Stimulated activated memory B cell treated with anti-CD40 and anti-IgM and Interleukin-4, amounts not matched to agents 10 μg/mL and 1 μg/mL and 100 μg/mL, for 72 hours (primary cell): Measurements from ENCODE around the gene SSH2.
"Not testable (repeated sequence)": the region's sequence is repeated elsewhere in the genome, so short reads cannot be mapped to it uniquely, and the experiment has no call there.

Experiments used
- ATAC-seq: fragments of 150-1000 bp; cut with Tn5 transposase; 2 replicates; pipeline ENCODE4 v1.10.0; 2021
- H3K27ac Mint-ChIP-seq: one replicate; pipeline ENCODE4 v1.8.0; 2022; ENCODE audit warnings: mild to moderate bottlenecking, mixed read lengths
- H3K27me3 Mint-ChIP-seq: one replicate; pipeline ENCODE4 v1.8.0; 2022; ENCODE audit warnings: mixed read lengths
- H3K36me3 Mint-ChIP-seq: one replicate; pipeline ENCODE4 v1.8.0; 2022; ENCODE audit warnings: mixed read lengths
- H3K4me1 Mint-ChIP-seq: one replicate; pipeline ENCODE4 v1.8.0; 2022; ENCODE audit warnings: mixed read lengths
- H3K4me3 Mint-ChIP-seq: one replicate; pipeline ENCODE4 v1.8.0; 2022; ENCODE audit warnings: mild to moderate bottlenecking, moderate library complexity, mixed read lengths
- H3K9me3 Mint-ChIP-seq: one replicate; pipeline ENCODE4 v1.8.0; 2022; ENCODE audit warnings: mixed read lengths

Gene SSH2

GRCh38 chr17:29929533-29930408, at the start of gene SSH2:
TSS of gene SSH2 (minus strand) at chr17:29930228. CDS start at chr17:29930000, 228 bp downstream.
- no peaks in the 10 kb centered on the region for H3K9me3 Mint-ChIP-seq
- ATAC-seq = peak; percentile 87
- peaks cover 7% of the 10 kb centered on the region for H3K36me3 Mint-ChIP-seq
- H3K27me3 Mint-ChIP-seq = no peaks in the 10 kb centered on the region
- no peak within 1 kb of the TSS for H3K4me3 Mint-ChIP-seq
- peaks cover 37% of the 10 kb centered on the region for H3K4me1 Mint-ChIP-seq
- no peak within 1 kb of the TSS for H3K27ac Mint-ChIP-seq

DNA sequence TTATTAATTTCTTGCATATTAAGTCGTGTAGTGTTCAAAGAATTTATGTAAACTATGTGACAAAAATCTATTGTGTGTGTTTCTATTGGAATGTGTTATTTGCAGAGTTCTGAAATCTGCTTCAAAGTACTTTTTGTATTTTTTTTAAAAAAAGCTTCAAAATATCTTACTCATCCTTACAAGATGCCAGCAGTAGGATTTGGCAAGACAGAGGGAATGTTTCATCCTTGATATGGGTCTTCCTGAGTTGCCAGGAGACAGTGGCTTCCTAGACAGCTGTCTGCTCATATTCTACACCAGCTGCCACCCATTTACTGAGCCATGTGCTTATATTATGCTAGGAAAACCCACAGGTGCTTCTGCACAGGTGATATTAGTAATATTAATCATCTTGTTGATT, 47.8 kb upstream of the SSH2 start:
- H3K27ac Mint-ChIP-seq = no peak overlapping the region
- no peaks in the 10 kb centered on the region for H3K27me3 Mint-ChIP-seq
- no peaks in the 10 kb centered on the region for H3K36me3 Mint-ChIP-seq
- ATAC-seq = no peak
- no peaks in the 10 kb centered on the region for H3K4me1 Mint-ChIP-seq
- H3K9me3 Mint-ChIP-seq = no peaks in the 10 kb centered on the region
- no peak overlapping the region for H3K4me3 Mint-ChIP-seq

GRCh38 chr17:29973005-29973404, 43.0 kb upstream of the SSH2 start:
- Mint-ChIP-seq H3K36me3 (no peaks in the 10 kb centered on the region), H3K9me3 (no peaks in the 10 kb centered on the region), H3K27ac (no peak overlapping the region), H3K4me1 (no peaks in the 10 kb centered on the region), H3K27me3 (no peaks in the 10 kb centered on the region), H3K4me3 (no peak overlapping the region)
- ATAC-seq = no peak

- no peaks in the 10 kb centered on the region for H3K9me3 Mint-ChIP-seq
- no peaks in the 10 kb centered on the region for H3K4me1 Mint-ChIP-seq
- no peak overlapping the region for H3K27ac Mint-ChIP-seq
- H3K36me3 Mint-ChIP-seq = no peaks in the 10 kb centered on the region
- H3K27me3 Mint-ChIP-seq = no peaks in the 10 kb centered on the region
- no peak for ATAC-seq
- no peak overlapping the region for H3K4me3 Mint-ChIP-seq
Observed at GRCh38 chr17:29972277-29972676, 42.2 kb upstream of the SSH2 start.

GRCh38 chr17:29968271-29968670, 38.2 kb upstream of the SSH2 start:
- Mint-ChIP-seq H3K4me3 (no peak overlapping the region), H3K27me3 (no peaks in the 10 kb centered on the region), H3K27ac (no peak overlapping the region), H3K36me3 (no peaks in the 10 kb centered on the region), H3K4me1 (no peaks in the 10 kb centered on the region), H3K9me3 (peaks cover 3% of the 10 kb centered on the region)
- no peak for ATAC-seq

DNA sequence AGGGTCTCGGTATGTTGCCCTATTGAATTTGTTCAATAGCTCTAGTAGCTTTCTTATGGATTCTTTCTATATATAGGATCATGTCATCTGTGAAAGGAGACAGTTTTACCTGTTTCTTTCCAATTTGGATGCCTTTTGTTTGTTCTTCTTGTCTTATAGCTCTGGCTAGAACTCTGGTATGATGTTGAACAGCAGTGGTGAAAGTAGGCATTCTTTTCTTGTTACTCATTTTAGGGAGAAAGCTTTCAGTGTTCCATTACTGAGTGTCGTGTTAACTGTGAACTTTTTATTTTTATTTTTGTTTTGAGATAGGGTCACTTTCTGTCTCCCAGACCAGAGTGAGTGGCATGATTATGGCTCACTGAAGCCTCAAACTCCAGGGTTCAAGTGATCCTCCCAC, 32.6 kb upstream of the SSH2 start:
- no peak overlapping the region for H3K27ac Mint-ChIP-seq
- H3K9me3 Mint-ChIP-seq = peaks cover 5% of the 10 kb centered on the region
- no peaks in the 10 kb centered on the region for H3K36me3 Mint-ChIP-seq
- H3K4me1 Mint-ChIP-seq = no peaks in the 10 kb centered on the region
- H3K27me3 Mint-ChIP-seq = no peaks in the 10 kb centered on the region
- no peak for ATAC-seq
- H3K4me3 Mint-ChIP-seq = no peak overlapping the region

GRCh38 chr17:29959658-29960337, 29.8 kb upstream of the SSH2 start:
- Mint-ChIP-seq H3K27me3 (no peaks in the 10 kb centered on the region), H3K4me1 (no peaks in the 10 kb centered on the region), H3K27ac (no peak overlapping the region), H3K9me3 (peaks cover 11% of the 10 kb centered on the region), H3K36me3 (no peaks in the 10 kb centered on the region), H3K4me3 (no peak overlapping the region)
- no peak for ATAC-seq

GRCh38 chr17:29958947-29959657, 29.1 kb upstream of the SSH2 start:
- no peak overlapping the region for H3K4me3 Mint-ChIP-seq
- H3K4me1 Mint-ChIP-seq = no peaks in the 10 kb centered on the region
- H3K27me3 Mint-ChIP-seq = no peaks in the 10 kb centered on the region
- ATAC-seq = no peak
- H3K27ac Mint-ChIP-seq = no peak overlapping the region
- no peaks in the 10 kb centered on the region for H3K36me3 Mint-ChIP-seq
- peaks cover 8% of the 10 kb centered on the region for H3K9me3 Mint-ChIP-seq

- not testable (repeated sequence) for H3K27ac Mint-ChIP-seq, H3K4me3 Mint-ChIP-seq, H3K36me3 Mint-ChIP-seq, ATAC-seq, H3K4me1 Mint-ChIP-seq, H3K27me3 Mint-ChIP-seq
- H3K9me3 Mint-ChIP-seq = peaks cover 12% of the 10 kb centered on the region
Observed at GRCh38 chr17:29957488-29957887, 27.5 kb upstream of the SSH2 start.

GRCh38 chr17:29956225-29956624, 26.2 kb upstream of the SSH2 start:
- no peak overlapping the region for H3K4me3 Mint-ChIP-seq
- ATAC-seq = no peak
- H3K9me3 Mint-ChIP-seq = peaks cover 12% of the 10 kb centered on the region
- H3K27ac Mint-ChIP-seq = no peak overlapping the region
- H3K36me3 Mint-ChIP-seq = peaks cover 9% of the 10 kb centered on the region
- no peaks in the 10 kb centered on the region for H3K4me1 Mint-ChIP-seq
- H3K27me3 Mint-ChIP-seq = no peaks in the 10 kb centered on the region

DNA sequence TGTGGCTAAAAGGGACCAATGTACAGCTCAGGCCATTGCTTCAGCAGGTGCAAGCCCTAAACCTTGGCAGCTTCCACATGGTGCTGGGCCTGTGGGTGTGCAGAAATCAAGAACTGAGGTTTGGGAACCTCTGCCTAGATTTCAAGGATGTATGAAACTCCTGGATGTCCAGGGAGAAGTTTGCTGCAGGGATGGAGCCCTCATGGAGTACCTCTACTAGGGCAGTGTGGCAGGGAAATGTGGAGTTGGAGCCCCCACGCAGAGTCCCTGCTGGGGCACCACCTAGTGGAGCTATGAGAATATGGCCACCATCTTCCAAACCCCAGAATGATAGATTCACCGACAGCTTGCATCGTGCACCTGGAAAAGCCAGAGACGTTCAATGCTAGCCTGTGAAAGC, 24.4 kb upstream of the SSH2 start:
- no peak overlapping the region for H3K27ac Mint-ChIP-seq
- H3K27me3 Mint-ChIP-seq = no peaks in the 10 kb centered on the region
- peaks cover 9% of the 10 kb centered on the region for H3K36me3 Mint-ChIP-seq
- no peak for ATAC-seq
- H3K9me3 Mint-ChIP-seq = peaks cover 12% of the 10 kb centered on the region
- H3K4me1 Mint-ChIP-seq = no peaks in the 10 kb centered on the region
- H3K4me3 Mint-ChIP-seq = no peak overlapping the region

GRCh38 chr17:29949696-29950095, 19.7 kb upstream of the SSH2 start:
- H3K9me3 Mint-ChIP-seq = peaks cover 6% of the 10 kb centered on the region
- peaks cover 14% of the 10 kb centered on the region for H3K4me1 Mint-ChIP-seq
- H3K27ac Mint-ChIP-seq = peak overlapping the region; percentile 58
- H3K36me3 Mint-ChIP-seq = peaks cover 9% of the 10 kb centered on the region
- no peaks in the 10 kb centered on the region for H3K27me3 Mint-ChIP-seq
- no peak overlapping the region for H3K4me3 Mint-ChIP-seq
- no peak for ATAC-seq

- H3K36me3 Mint-ChIP-seq = peaks cover 5% of the 10 kb centered on the region
- H3K27me3 Mint-ChIP-seq = no peaks in the 10 kb centered on the region
- H3K27ac Mint-ChIP-seq = peak overlapping the region; percentile 55
- no peak overlapping the region for H3K4me3 Mint-ChIP-seq
- H3K9me3 Mint-ChIP-seq = peaks cover 3% of the 10 kb centered on the region
- peak; percentile 34 for ATAC-seq
- peaks cover 14% of the 10 kb centered on the region for H3K4me1 Mint-ChIP-seq
Observed at GRCh38 chr17:29948448-29949215, 18.6 kb upstream of the SSH2 start.

DNA sequence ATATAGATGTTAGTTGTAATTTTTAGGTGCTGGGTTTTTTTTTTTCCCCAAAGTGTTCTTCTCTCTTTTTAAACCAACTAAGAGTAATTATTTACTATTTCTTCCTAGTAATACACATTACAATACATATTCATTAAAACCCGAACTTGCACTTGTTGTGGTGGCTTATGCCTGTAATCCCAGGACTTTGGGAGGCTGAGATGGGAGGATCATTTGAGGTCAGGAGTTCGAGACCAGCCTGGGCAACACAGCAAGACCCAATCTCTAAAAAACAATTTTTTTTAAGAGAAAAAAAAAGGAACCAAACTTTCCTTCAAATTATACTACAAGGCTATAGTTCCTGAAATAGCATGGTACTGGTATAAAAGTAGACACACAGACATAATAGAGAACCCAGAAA, 15.3 kb upstream of the SSH2 start:
- peaks cover 14% of the 10 kb centered on the region for H3K4me1 Mint-ChIP-seq
- H3K27me3 Mint-ChIP-seq = no peaks in the 10 kb centered on the region
- no peaks in the 10 kb centered on the region for H3K36me3 Mint-ChIP-seq
- no peak for ATAC-seq
- H3K27ac Mint-ChIP-seq = no peak overlapping the region
- no peaks in the 10 kb centered on the region for H3K9me3 Mint-ChIP-seq
- no peak overlapping the region for H3K4me3 Mint-ChIP-seq

DNA sequence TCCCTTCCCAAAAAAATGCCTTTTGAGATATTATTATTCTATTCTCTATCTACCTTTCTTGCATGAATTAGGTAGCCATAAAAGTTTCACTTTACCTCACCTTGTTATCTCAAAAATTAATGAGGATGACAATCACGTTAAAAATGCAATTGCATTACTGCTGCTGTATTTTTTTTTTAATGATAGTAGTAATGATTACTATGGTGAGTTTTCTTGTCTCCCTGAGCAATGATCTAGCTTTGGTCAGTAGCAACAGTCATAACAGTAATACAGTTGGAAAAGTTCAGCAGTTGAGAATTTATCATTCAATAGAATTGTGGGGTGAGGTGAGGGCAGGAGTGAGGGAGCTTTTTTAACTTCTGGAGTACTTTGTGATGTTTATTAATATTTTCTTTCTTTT, 11.3 kb upstream of the SSH2 start, which contains the start of gene EFCAB5:
Gene EFCAB5 (plus strand): TSS at position 301 of the 400 bp plus-strand sequence. CDS start 163 bp downstream, outside the sequence.
- H3K36me3 Mint-ChIP-seq = no peaks in the 10 kb centered on the region

More for the DNA sequence above, 11.3 kb upstream of the SSH2 start, which contains the start of gene EFCAB5:
- Mint-ChIP-seq H3K4me3 (no peak within 1 kb of the TSS), H3K4me1 (no peaks in the 10 kb centered on the region), H3K9me3 (no peaks in the 10 kb centered on the region), H3K27ac (no peak within 1 kb of the TSS), H3K27me3 (no peaks in the 10 kb centered on the region)
- no peak for ATAC-seq
